ENCODE measurements around the gene NTN4.
"Not testable (repeated sequence)": the region's sequence is repeated elsewhere in the genome, so short reads cannot be mapped to it uniquely, and the experiment has no call there.

NTN4 gene

DNA sequence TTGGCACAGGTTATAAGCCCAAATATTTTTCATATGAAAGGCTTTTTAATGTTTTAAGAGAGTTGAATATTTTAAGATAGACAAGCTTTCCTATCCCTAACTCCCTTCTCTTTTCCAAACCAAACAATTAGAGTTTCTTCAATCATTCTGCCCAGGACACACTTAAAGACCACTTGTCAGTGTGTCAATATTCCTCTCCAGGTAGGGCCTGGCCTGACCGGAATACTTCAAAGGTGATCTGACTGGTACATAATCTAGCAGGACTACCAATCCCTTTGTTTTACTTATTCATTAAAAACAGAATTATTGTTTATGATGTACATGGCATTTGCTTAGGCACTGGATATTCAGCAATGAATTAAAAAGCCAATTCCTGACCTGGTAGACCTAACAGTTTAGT, 44.0 kb upstream of the NTN4 start:
- no peak overlapping the region for H3K4me3 ChIP-seq (replicated peaks; ENCODE audit: low read depth, low read length)
- no peaks in the 10 kb centered on the region for H3K36me3 ChIP-seq (ENCODE audit: control insufficient read depth, insufficient read depth, low read length)
- H3K27me3 ChIP-seq (replicated peaks; ENCODE audit: control insufficient read depth, insufficient read depth, low read length) = no peaks in the 10 kb centered on the region
- TF ChIP-seq, protein P1, sequence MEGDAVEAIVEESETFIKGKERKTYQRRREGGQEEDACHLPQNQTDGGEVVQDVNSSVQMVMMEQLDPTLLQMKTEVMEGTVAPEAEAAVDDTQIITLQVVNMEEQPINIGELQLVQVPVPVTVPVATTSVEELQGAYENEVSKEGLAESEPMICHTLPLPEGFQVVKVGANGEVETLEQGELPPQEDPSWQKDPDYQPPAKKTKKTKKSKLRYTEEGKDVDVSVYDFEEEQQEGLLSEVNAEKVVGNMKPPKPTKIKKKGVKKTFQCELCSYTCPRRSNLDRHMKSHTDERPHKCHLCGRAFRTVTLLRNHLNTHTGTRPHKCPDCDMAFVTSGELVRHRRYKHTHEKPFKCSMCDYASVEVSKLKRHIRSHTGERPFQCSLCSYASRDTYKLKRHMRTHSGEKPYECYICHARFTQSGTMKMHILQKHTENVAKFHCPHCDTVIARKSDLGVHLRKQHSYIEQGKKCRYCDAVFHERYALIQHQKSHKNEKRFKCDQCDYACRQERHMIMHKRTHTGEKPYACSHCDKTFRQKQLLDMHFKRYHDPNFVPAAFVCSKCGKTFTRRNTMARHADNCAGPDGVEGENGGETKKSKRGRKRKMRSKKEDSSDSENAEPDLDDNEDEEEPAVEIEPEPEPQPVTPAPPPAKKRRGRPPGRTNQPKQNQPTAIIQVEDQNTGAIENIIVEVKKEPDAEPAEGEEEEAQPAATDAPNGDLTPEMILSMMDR (IDR thresholded peaks at IDR 0.05; ENCODE audit: insufficient read depth, low read length, poor library complexity, severe bottlenecking) = no peak
- DNase-seq (ENCODE audit: extremely low read depth, insufficient read length) = no peak

GRCh38 chr12:95830335-95831089, 39.9 kb upstream of the NTN4 start:
- Histone ChIP-seq H3K4me3 (replicated peaks; ENCODE audit: low read depth, low read length) (no peak overlapping the region), H3K27me3 (replicated peaks; ENCODE audit: control insufficient read depth, insufficient read depth, low read length) (no peaks in the 10 kb centered on the region), H3K36me3 (ENCODE audit: control insufficient read depth, insufficient read depth, low read length) (no peaks in the 10 kb centered on the region)
- TF ChIP-seq, protein P1 (IDR thresholded peaks at IDR 0.05; ENCODE audit: insufficient read depth, low read length, poor library complexity, severe bottlenecking) = no peak
- peak; percentile 7 for DNase-seq (ENCODE audit: extremely low read depth, insufficient read length)

DNA sequence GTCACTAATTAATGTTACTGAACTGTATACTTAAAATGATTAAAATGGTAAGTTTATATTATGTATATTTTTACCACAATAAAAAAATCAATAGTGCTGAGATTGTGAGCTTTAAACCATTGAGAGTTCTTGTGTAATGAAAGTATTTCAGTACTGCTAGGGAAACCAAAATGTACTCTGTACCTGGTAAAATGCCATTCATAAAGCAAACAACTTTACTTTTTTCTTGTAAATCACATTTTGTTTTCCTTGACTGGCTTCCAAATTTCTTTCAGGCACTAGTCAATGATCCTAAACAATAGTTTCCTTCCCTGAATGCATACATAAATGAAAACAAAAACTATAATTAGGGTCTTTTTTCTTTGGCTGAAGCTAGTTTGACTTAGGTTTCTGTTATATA, 38.8 kb upstream of the NTN4 start:
- DNase-seq (ENCODE audit: extremely low read depth, insufficient read length) = no peak
- TF ChIP-seq, protein P1 (IDR thresholded peaks at IDR 0.05; ENCODE audit: insufficient read depth, low read length, poor library complexity, severe bottlenecking) = no peak
- no peak overlapping the region for H3K4me3 ChIP-seq (replicated peaks; ENCODE audit: low read depth, low read length)
- no peaks in the 10 kb centered on the region for H3K27me3 ChIP-seq (replicated peaks; ENCODE audit: control insufficient read depth, insufficient read depth, low read length)
- no peaks in the 10 kb centered on the region for H3K36me3 ChIP-seq (ENCODE audit: control insufficient read depth, insufficient read depth, low read length)

GRCh38 chr12:95820096-95820703, 29.6 kb upstream of the NTN4 start:
- TF ChIP-seq, protein P1 (IDR thresholded peaks at IDR 0.05; ENCODE audit: insufficient read depth, low read length, poor library complexity, severe bottlenecking) = peak; percentile 32
- no peaks in the 10 kb centered on the region; the same call in 1 of the 2 replicates for H3K27me3 ChIP-seq (replicated peaks; ENCODE audit: control insufficient read depth, insufficient read depth, low read length)
- no peak for DNase-seq (ENCODE audit: extremely low read depth, insufficient read length)
- H3K36me3 ChIP-seq (ENCODE audit: control insufficient read depth, insufficient read depth, low read length) = no peaks in the 10 kb centered on the region
- H3K4me3 ChIP-seq (replicated peaks; ENCODE audit: low read depth, low read length) = no peak overlapping the region

DNA sequence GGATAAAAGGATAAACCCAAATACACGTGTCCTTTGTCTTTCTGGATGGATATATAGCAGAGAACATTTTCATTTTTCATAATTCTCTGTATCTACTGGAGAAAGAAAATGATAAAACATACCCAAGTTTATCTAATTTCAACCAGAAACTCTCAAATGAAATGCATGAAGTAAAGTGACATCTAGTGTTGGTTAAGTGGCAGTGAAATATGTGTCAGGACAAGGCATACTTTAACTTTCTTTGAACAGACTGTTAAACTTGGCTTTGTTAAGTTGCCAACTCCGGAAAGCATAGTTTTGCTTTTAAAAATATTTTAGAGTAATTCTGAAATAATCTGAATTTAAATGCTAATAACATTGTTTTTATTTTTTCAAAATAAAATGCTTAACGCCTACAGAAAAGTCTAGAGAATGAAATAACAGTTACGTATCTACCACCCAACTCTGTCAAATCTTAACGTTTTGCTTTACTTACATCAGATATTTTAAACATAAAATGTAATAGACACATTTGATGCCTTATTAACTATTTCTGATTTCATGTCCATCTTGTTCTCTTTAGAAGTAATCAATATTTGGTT, 25.2 kb upstream of the NTN4 start:
- Histone ChIP-seq H3K4me3 (replicated peaks; ENCODE audit: low read depth, low read length) (no peak overlapping the region), H3K36me3 (ENCODE audit: control insufficient read depth, insufficient read depth, low read length) (no peaks in the 10 kb centered on the region), H3K27me3 (replicated peaks; ENCODE audit: control insufficient read depth, insufficient read depth, low read length) (no peaks in the 10 kb centered on the region; the same call in 1 of the 2 replicates)
- TF ChIP-seq, protein P1 (IDR thresholded peaks at IDR 0.05; ENCODE audit: insufficient read depth, low read length, poor library complexity, severe bottlenecking) = peak; percentile 55
- no peak for DNase-seq (ENCODE audit: extremely low read depth, insufficient read length)

DNA sequence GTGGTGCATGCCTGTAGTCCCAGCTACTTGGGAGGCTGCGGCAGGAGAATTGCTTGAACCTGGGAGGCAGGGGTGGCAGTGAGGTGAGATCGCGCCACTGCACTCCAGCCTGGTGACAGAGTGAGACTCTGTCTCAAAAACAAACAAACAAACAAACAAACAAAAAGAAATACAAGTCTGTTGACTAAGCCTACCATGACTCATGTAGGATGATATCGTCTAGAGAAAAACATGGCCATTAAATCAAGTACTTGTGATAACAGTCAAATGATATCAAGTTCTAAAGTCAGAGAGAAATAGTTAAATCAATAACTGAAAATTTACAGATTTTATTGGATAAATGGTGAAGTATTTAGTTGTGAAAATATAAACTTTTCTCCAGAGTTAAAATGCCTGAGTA, 21.6 kb upstream of the NTN4 start:
- H3K36me3 ChIP-seq (ENCODE audit: control insufficient read depth, insufficient read depth, low read length); H3K4me3 ChIP-seq (replicated peaks; ENCODE audit: low read depth, low read length); DNase-seq (ENCODE audit: extremely low read depth, insufficient read length); H3K27me3 ChIP-seq (replicated peaks; ENCODE audit: control insufficient read depth, insufficient read depth, low read length): not testable (repeated sequence)
